ENCODE data around the gene ANTXR1. TPM values are rescaled to one million over a fixed set of nuclear protein-coding genes. Genes with fewer than 3 reads are reported as not detected.

ANTXR1 gene
- polyA plus RNA-seq, 1 of the 3 experiments (the other 2 are of a cell fraction), result 114 TPM

GRCh38 chr2:69175790-69176715 is 163.1 kb downstream of the ANTXR1 start:
- no peak overlapping the region for H3K4me3 ChIP-seq (ENCODE audit: low read depth in 2 of 2, low read length in 1 of 2)
- H3K27ac ChIP-seq (ENCODE audit: low read depth in 2 of 2, low read length in 1 of 2), result peak overlapping the region in 1 of 2 experiments; percentile 72; a peak in 2 of 4 replicates
- CTCF ChIA-PET, result interaction anchor here (1.0 to 1.5 kb wide), 3 partner anchors 130 to 161 kb away, joined by 3 to 5 read pairs (median 4); no protein-coding TSS in a partner anchor

More at GRCh38 chr2:69175790-69176715, 163.1 kb downstream of the ANTXR1 start:
- Histone ChIP-seq H3K36me3 (replicated peaks in 1 of 2; ENCODE audit: control insufficient read depth in 1 of 2, insufficient read depth in 2 of 2, low read length in 1 of 2) (peaks cover 27 to 33% of the 10 kb centered on the region in 2 experiments), H3K4me1 (ENCODE audit: control insufficient read depth in 1 of 2, insufficient read depth in 2 of 2, low read depth in 1 of 2, low read length in 1 of 2) (peaks cover 22 to 31% of the 10 kb centered on the region in 2 experiments), H4K20me1 (ENCODE audit: insufficient read depth) (no peaks in the 10 kb centered on the region), H3K79me2 (ENCODE audit: insufficient read depth) (no peaks in the 10 kb centered on the region), H3K4me2 (no peak overlapping the region), H3F3A (replicated peaks; ENCODE audit: insufficient read depth) (peaks cover 22% of the 10 kb centered on the region), H3K27me3 (ENCODE audit: insufficient read depth) (no peaks in the 10 kb centered on the region), H3K9me3 (no peaks in the 10 kb centered on the region), H3K9ac (0 out of 2 replicates have a peak overlapping the region, but pooled peaks have one; percentile 29), H2AFZ (ENCODE audit: low read depth) (no peak overlapping the region), H3K9me2 (no peaks in the 10 kb centered on the region)
- 97% methylated on average over 7 of the region's 7 CpGs for WGBS (ENCODE audit: low lambda C conversion rate)
- TF ChIP-seq MXI1 (IDR thresholded peaks at IDR 0.05; ENCODE audit: low read depth, low read length) (no peak), NRF1 (IDR thresholded peaks at IDR 0.05; ENCODE audit: low read depth, low read length) (no peak), FOXJ3 (CRISPR knock-in tag; IDR thresholded peaks at IDR 0.05) (no peak), GABPA (IDR thresholded peaks at IDR 0.05; ENCODE audit: low read depth) (no peak), EZH2phosphoT487 (IDR thresholded peaks at IDR 0.05; ENCODE audit: borderline replicate concordance, low read depth) (no peak), MAX (IDR thresholded peaks at IDR 0.05; ENCODE audit: low read depth) (no peak), FOXM1 (IDR thresholded peaks at IDR 0.05; ENCODE audit: low read depth) (no peak), GATA2 (CRISPR knock-in tag; IDR thresholded peaks at IDR 0.05) (no peak), MEF2A (IDR thresholded peaks at IDR 0.05; ENCODE audit: borderline replicate concordance, low read depth) (no peak), USF1 (IDR thresholded peaks at IDR 0.05; ENCODE audit: borderline replicate concordance, low read depth) (no peak), YY1 (IDR thresholded peaks at IDR 0.05; ENCODE audit: low read depth) (no peak), TAF1 (IDR thresholded peaks at IDR 0.05; ENCODE audit: borderline replicate concordance, low read depth, low read length) (no peak), RCOR1 (IDR thresholded peaks at IDR 0.05; ENCODE audit: low read length) (no peak), RFX5 (IDR thresholded peaks at IDR 0.05; ENCODE audit: low read length) (no peak), SIN3A (IDR thresholded peaks at IDR 0.05; ENCODE audit: borderline replicate concordance, low read depth, low read length) (no peak), TEAD4 (IDR thresholded peaks at IDR 0.05; ENCODE audit: borderline replicate concordance, insufficient read depth) (no peak), POLR2AphosphoS5 (IDR thresholded peaks at IDR 0.05; ENCODE audit: low read depth, low read length) (no peak), REST (IDR thresholded peaks at IDR 0.05; ENCODE audit: low read depth, low read length) (no peak), EP300 (IDR thresholded peaks at IDR 0.05; ENCODE audit: borderline replicate concordance in 1 of 2, low read depth in 1 of 2, low read length in 1 of 2) (no peak)
- DNase-seq, result peak; percentile 33
- POLR2A ChIA-PET, result interaction anchor here (0.9 kb wide), 1 partner anchor 16 kb away, joined by 3 read pairs; no protein-coding TSS in a partner anchor

Measured in SK-N-SH (cell line).